Dermis blood vessel endothelial cell (primary cell): ENCODE results near the gene PDCL3. TPM values are rescaled to one million over a fixed set of nuclear protein-coding genes. Genes with fewer than 3 reads are reported as not detected.

Source experiments
- DNase-seq: peaks from one replicate; pipeline ENCODE4 v3.0.0; 2010
- total RNA-seq: library from RNA; depleted of rRNA; stranded (reverse); fragments of >200 nt; gene quantifications from 2 replicates; pipeline ENCODE4 v1.2.3, GENCODE V29; 2014

PDCL3 gene
- total RNA-seq, 1 donor from 2014 or later, result 16.2 TPM

GRCh38 chr2:100561191-100561590 lies 1.6 kb upstream of the PDCL3 start:
- DNase-seq, result no peak

GRCh38 chr2:100563407-100564247 lies 834 bp downstream of the PDCL3 start:
- DNase-seq, result no peak

GRCh38 chr2:100568989-100569388 lies 6.2 kb downstream of the PDCL3 start:
- no peak for DNase-seq

GRCh38 chr2:100571668-100572067 lies 8.9 kb downstream of the PDCL3 start:
- no peak for DNase-seq

GRCh38 chr2:100577777-100578176 lies 15.0 kb downstream of the PDCL3 start:
- no peak for DNase-seq

GRCh38 chr2:100580367-100581276 lies 17.8 kb downstream of the PDCL3 start:
- peak; percentile 68 for DNase-seq

GRCh38 chr2:100581277-100581612 lies 18.5 kb downstream of the PDCL3 start:
- DNase-seq, result no peak

- DNase-seq, result peak; percentile 54
Observed at GRCh38 chr2:100584816-100585215, 22.0 kb downstream of the PDCL3 start.

GRCh38 chr2:100588071-100588786 lies 25.4 kb downstream of the PDCL3 start:
- DNase-seq, result peak; percentile 43

GRCh38 chr2:100589527-100589926 lies 26.7 kb downstream of the PDCL3 start:
- no peak for DNase-seq

- no peak for DNase-seq
Observed at GRCh38 chr2:100592226-100592625, 29.4 kb downstream of the PDCL3 start.

- DNase-seq, result no peak
Observed at GRCh38 chr2:100596465-100596864, 33.7 kb downstream of the PDCL3 start.

GRCh38 chr2:100599566-100599965 lies 36.8 kb downstream of the PDCL3 start:
- peak; percentile 69 for DNase-seq

- DNase-seq, result no peak
Observed at GRCh38 chr2:100601661-100602060, 38.9 kb downstream of the PDCL3 start.

- no peak for DNase-seq
Observed at GRCh38 chr2:100603414-100603813, 40.6 kb downstream of the PDCL3 start.

GRCh38 chr2:100603948-100604633 lies 41.3 kb downstream of the PDCL3 start:
- peak; percentile 75 for DNase-seq

GRCh38 chr2:100606332-100606725 lies 43.5 kb downstream of the PDCL3 start:
- DNase-seq, result no peak

GRCh38 chr2:100606726-100607343 lies 44.0 kb downstream of the PDCL3 start:
- peak; percentile 72 for DNase-seq

- peak; percentile 80 for DNase-seq
Observed at GRCh38 chr2:100610381-100610831, 47.6 kb downstream of the PDCL3 start.

GRCh38 chr2:100611079-100612029 lies 48.6 kb downstream of the PDCL3 start:
- no peak for DNase-seq
